ENCODE results near the gene METAP2.
"Not testable (repeated sequence)": the region's sequence is repeated elsewhere in the genome, so short reads cannot be mapped to it uniquely, and the experiment has no call there.

The METAP2 gene

GRCh38 chr12:95473884-95474659, at the start of gene METAP2:
Gene METAP2, plus strand, starts transcription at chr12:95474152. Its CDS starts 28 bp downstream, at chr12:95474180.
- DNase-seq (ENCODE audit: low read depth in 1 of 2, low spot score in 1 of 2), result peak; percentile 89 to 94

DNA sequence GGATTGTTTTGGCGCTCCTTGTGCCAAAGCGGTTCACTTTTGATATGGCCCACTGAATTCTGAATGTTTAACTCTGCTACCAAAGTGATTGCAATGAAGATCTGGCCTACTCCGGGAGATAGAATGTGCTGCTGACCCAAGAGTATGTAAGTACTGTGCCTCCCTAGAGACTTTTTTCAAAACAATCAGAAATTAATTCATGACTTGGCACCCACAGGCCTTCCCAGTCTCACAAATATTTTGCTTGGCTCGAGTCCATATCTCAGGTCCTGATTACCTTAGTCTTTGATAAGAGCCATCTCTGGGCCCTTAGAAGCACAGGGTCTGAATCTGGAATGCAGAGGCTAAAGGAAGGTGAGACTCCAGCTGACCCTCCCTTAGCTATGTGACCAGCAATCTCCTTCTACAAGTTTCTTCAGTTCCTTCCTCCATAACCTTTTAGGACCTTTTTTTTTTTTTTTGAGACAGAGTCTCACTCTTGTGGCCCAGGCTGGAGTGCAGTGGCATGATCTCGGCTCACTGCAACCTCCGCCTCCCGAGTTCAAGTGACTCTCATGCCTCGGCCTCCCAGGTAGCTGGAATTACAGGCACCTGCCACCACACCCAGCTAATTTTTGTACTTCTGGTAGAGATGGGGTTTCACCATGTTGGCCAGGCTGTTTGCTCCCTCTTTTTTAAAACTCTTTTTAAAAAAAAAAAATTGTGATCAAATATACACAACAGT, 49.5 kb upstream of the METAP2 start:
- no peak for DNase-seq (ENCODE audit: low read depth in 1 of 2, low spot score in 1 of 2)

DNA sequence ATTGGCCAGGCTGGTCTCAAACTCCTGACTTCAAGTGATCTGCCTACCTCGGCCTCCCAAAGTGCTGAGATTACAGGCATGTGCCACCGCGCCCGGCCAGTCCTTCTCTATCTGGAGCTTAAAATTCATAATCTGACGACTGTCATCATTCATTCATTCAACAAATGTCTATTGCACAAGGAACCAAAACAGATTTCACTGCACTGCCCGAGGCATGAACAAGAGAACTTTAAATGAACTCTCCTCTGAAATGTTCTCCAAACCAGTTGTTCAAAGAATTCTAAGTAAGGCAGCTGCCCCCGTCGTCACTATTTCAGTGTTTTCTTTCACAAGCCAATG, 44.8 kb upstream of the METAP2 start:
- DNase-seq (ENCODE audit: low read depth in 1 of 2, low spot score in 1 of 2), result no peak

- DNase-seq (ENCODE audit: low read depth in 1 of 2, low spot score in 1 of 2), result no peak
Observed at GRCh38 chr12:95431120-95431519, 42.8 kb upstream of the METAP2 start.

- no peak for DNase-seq (ENCODE audit: low read depth in 1 of 2, low spot score in 1 of 2)
Observed at GRCh38 chr12:95435355-95435754, 38.6 kb upstream of the METAP2 start.

GRCh38 chr12:95437565-95437964, 36.4 kb upstream of the METAP2 start:
- DNase-seq (ENCODE audit: low read depth in 1 of 2, low spot score in 1 of 2), result no peak

DNA sequence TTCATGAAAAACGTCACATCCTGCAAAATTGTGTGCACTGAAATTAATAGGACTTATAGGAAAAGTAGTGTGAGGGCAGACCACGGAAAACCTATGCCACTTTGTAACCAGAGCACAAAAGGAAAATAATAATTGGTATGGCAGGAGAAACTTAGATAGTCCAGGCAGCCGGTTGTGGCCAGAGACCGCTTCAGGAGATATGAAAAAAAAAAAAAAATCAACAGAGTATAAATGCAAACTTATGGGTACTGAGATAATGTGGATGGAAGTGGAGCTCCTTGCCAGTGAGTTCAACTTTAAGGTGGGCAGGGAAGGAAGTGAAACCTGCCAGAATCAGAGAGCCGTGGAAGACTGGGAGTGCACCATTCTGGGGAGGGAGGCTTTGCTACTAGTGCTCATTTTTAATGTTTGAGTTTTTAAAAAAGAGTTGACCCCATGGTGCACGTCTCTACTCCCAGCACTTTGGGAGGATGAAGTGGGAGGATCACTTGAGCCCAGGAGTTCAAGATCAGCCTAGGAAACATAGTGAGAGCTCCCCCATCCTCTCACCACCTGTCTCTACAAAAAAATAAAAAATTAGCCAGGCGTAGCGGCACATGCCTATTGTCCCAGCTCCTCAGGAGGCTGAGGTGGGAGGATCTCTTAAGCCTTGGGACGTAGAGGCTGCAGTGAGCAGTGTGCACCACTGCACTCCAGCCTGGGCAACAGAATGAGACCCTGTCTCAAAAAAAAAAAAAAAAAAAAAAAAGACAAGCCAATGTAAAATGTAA, 34.3 kb upstream of the METAP2 start:
- no peak for DNase-seq (ENCODE audit: low read depth in 1 of 2, low spot score in 1 of 2)

DNA sequence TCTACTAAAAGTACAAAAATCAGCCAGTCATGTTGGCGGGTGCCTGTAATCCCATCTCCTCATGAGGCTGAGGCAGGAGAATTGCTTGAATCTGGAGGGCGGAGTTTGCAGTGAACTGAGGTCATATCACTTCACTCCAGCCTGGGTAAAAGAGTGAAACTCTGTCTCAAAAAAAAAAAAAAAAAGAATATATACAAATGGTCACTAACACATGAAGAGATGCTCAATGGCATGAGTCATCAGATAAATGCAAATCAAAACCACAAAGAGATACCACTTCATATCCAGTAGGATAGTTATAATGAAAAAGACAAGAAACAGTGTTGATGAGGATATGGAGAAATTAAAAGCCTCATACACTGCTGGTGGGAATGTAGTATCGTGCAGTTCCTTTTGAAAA, 33.6 kb upstream of the METAP2 start:
- DNase-seq (ENCODE audit: low read depth in 1 of 2, low spot score in 1 of 2), result no peak

DNA sequence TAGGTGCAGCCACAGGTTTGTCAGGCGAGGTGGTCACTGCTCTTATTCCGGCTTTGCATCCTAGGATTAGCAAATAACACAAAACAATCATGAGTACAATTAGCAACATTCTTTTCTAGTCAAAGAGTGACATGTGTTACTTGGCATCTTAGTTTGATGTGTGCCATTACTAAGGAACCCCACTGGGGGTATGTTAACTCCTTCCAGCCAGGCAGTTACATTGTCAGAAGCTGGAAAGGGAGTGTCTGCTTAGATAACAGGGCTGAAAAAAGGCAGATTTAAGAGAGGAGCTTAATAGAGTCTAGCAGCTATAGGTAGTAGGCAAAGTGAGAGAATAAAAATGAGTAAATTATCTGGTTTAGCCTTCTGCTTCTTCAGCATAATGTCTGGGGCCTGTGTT, 30.5 kb upstream of the METAP2 start:
- DNase-seq (ENCODE audit: low read depth in 1 of 2, low spot score in 1 of 2), result no peak

DNA sequence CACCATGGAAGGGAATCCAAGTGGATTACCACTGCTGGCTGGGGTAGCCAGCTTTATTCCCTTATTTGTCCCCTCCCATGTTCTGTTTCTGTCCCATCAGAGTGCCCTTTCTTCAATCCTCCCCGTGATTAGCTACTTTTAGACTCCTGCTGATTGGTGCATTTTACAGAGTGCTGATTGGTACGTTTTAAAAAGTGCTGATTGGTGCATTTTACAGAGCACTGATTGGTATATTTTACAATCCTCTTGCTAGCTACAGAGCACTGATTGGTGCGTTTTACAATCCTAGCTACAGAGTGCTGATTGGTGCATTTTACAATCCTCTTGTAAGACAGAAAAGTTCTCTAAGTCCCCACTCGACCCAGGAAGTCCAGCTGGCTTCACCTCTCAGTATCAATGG, 28.9 kb upstream of the METAP2 start:
- DNase-seq (ENCODE audit: low read depth in 1 of 2, low spot score in 1 of 2), result not testable (repeated sequence)

DNA sequence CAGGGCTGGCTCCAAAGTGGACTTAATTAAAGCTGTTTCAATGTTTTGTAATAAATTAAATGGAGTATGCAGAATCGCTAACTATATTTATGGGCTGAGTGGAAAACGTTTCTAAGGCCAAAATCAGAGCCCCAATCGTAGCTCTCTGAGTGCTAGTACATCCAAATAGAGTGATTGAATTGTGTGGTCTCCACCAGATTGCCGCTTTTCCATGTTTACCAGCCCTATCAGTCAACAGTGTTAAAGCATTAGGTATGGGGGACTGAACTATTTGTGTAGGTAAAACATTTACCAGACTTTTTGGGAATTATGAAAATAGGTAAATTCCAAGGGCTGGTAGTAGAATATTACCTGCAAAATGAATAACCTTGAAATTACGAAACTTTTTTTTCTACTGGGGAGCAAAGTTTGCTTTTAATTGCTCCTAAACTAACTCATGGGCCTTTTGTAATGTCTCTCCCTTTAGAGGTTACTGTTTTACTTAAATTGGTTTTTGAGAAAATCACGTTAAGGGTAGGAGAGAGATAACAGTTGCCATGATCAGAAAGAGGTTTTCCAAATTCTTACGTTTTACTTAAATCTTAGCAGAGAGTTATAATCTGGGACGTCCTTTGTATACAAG, 28.0 kb upstream of the METAP2 start:
- DNase-seq (ENCODE audit: low read depth in 1 of 2, low spot score in 1 of 2), result no peak

DNA sequence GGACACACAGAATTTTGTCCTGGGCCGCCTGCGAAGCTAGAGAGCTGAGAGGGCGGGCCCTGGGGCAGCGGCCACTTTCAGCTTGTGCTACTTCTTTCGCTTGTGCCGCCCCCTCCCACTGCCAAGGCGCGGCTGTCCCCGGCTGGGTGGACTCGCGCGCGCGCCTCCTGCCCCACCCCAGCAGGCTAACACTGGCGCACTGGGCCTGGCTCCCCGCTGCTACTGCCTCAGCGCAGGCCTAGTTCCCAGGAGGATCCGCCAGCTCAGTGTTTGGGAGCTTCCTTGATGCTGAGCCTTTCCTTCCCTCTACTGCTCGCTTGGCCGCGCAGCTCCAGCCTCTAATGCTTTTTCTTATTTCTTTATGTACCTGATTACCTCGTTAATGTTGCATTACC, 27.4 kb upstream of the METAP2 start:
- no peak for DNase-seq (ENCODE audit: low read depth in 1 of 2, low spot score in 1 of 2)

DNA sequence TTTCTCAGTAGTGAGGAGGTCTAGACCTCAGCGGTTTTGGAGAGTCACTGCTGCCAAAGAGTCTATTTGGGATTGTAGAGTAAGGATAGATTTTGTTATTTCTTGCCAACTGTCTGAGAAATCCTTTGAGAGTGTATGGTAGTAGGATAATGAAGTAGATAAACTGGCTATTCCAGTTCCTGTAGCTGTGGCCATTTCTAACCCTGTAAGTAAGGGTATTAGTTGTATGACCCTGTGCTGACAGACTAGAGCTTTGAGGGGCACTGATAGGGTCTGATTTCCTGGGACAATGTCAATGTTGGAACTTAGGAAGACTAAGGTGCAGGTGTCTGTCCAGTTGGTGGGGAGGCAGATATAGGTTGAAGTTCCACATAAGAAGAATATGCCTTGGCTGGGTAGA, 24.3 kb upstream of the METAP2 start:
- not testable (repeated sequence) for DNase-seq (ENCODE audit: low read depth in 1 of 2, low spot score in 1 of 2)

GRCh38 chr12:95452501-95452900, 21.5 kb upstream of the METAP2 start:
- DNase-seq (ENCODE audit: low read depth in 1 of 2, low spot score in 1 of 2), result not testable (repeated sequence)

DNA sequence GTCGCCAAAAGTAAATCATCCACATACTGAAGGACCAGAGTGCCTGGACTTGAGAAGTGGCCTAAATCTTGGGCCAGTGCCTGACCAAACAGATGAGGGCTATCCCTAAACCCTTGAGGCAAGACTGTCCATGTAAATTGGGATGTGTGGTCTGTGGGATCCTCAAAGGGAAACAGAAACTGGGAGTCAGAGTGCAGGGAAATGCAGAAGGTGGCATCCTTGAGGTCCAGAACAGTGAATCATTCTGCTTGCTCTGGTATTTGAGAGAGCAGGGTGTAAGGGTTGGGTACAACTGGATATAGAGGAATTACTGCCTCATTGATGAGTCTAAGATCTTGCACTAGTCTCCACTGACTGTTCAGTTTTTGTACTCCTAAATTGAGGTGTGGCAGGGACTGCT, 20.1 kb upstream of the METAP2 start:
- DNase-seq (ENCODE audit: low read depth in 1 of 2, low spot score in 1 of 2), result not testable (repeated sequence)

DNA sequence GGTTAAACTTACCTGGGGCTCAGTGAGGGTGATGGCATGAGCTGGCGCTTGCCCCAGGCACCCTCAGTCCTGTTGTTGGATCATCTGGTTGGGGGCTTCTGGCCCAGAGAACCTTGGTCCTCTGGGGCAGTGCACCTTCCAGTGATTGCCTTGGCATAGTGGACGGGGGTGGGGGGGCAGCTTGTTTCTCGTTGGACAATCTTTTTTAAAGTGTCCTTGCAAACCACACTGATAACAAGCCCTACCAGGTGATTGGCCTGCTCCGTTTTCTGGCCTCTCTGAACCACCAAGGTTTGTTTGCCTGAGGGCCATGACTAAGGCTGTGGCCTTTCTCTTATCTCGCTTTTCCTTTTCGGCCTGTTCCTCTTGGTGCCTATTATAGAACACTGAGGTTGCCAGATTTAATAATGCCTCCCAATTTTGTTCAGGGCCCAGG, 19.2 kb upstream of the METAP2 start:
- DNase-seq (ENCODE audit: low read depth in 1 of 2, low spot score in 1 of 2), result not testable (repeated sequence)

DNA sequence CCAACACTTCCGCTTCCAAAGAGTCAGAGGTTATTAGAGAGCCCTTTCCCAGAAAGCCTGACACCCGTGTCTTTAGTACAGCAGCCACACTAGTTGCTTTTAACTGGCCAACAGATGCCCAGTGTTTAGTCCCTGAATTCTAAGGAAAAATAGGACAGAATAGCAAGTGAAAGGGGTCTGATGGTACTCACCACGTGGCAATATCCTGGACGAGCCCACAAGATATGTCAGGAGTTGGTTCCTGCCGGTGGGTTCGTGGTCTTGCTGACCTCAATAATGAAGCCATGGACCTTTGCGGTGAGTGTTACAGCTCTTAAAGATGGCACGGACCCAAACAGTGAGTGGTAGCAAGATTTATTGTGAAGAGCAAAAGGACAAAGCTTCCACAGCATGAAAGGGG, 16.3 kb upstream of the METAP2 start:
- not testable (repeated sequence) for DNase-seq (ENCODE audit: low read depth in 1 of 2, low spot score in 1 of 2)

GRCh38 chr12:95458761-95459160, 15.2 kb upstream of the METAP2 start:
- no peak for DNase-seq (ENCODE audit: low read depth in 1 of 2, low spot score in 1 of 2)

- DNase-seq (ENCODE audit: low read depth in 1 of 2, low spot score in 1 of 2), result no peak
Observed at GRCh38 chr12:95459310-95459709, 14.6 kb upstream of the METAP2 start.

GRCh38 chr12:95460105-95460504, 13.8 kb upstream of the METAP2 start:
- no peak for DNase-seq (ENCODE audit: low read depth in 1 of 2, low spot score in 1 of 2)

- DNase-seq (ENCODE audit: low read depth in 1 of 2, low spot score in 1 of 2), result no peak
Observed at GRCh38 chr12:95460896-95461295, 13.1 kb upstream of the METAP2 start.
